Trophoblast cell (in vitro differentiated cells and primary cell): ENCODE measurements around the gene AHNAK2.
"Not testable (repeated sequence)": the region's sequence is repeated elsewhere in the genome, so short reads cannot be mapped to it uniquely, and the experiment has no call there.

ENCODE experiments used
- DNase-seq, 2 donors: peaks; one replicate each; pipeline ENCODE4 v3.0.0-alpha.2; 2016
- H2AFZ ChIP-seq: 2 replicates; pipeline ENCODE4 v1.6.1; 2013; ENCODE audit warnings: low read length, moderate library complexity, mild to moderate bottlenecking; ENCODE audit not compliant: insufficient read depth, poor library complexity
- H2AK5ac ChIP-seq: 2 replicates; pipeline ENCODE4 v1.6.1; 2013; ENCODE audit warnings: mild to moderate bottlenecking, low read length
- H2BK120ac ChIP-seq: 2 replicates; pipeline ENCODE4 v1.6.1; 2013; ENCODE audit warnings: low read length, mild to moderate bottlenecking, moderate library complexity; ENCODE audit not compliant: insufficient read depth, poor library complexity
- H2BK12ac ChIP-seq: 2 replicates; pipeline ENCODE4 v1.6.1; 2013; ENCODE audit warnings: mild to moderate bottlenecking, low read length, moderate library complexity
- H2BK5ac ChIP-seq: 2 replicates; pipeline ENCODE4 v1.6.1; 2013; ENCODE audit warnings: low read length, low read depth, moderate library complexity, mild to moderate bottlenecking; ENCODE audit not compliant: poor library complexity
- H3K14ac ChIP-seq: 2 replicates; pipeline ENCODE4 v1.6.1; 2013; ENCODE audit warnings: mild to moderate bottlenecking, low read length
- H3K18ac ChIP-seq: 2 replicates; pipeline ENCODE4 v1.6.1; 2013; ENCODE audit warnings: mild to moderate bottlenecking, low read length
- H3K23ac ChIP-seq: 2 replicates; pipeline ENCODE4 v1.6.1; 2013; ENCODE audit warnings: low read length
- H3K27ac ChIP-seq: 2 replicates; pipeline ENCODE4 v1.5.1; 2013; ENCODE audit warnings: low read depth, mild to moderate bottlenecking, inconsistent platforms, low read length, moderate library complexity
- H3K27me3 ChIP-seq: 2 replicates; pipeline ENCODE4 v1.6.1; 2013; ENCODE audit warnings: inconsistent platforms, mild to moderate bottlenecking, low read length, moderate library complexity; ENCODE audit not compliant: insufficient read depth
- H3K36me3 ChIP-seq, 2 experiments: 1 replicate in 1 of 2; 2 replicates in 1 of 2; pipeline ENCODE4 v1.6.1; 2013; ENCODE audit warnings: low read length in 2 of 2, mild to moderate bottlenecking in 2 of 2, moderate library complexity in 1 of 2; ENCODE audit not compliant: insufficient read depth in 2 of 2, control insufficient read depth in 1 of 2
- H3K4ac ChIP-seq: 2 replicates; pipeline ENCODE4 v1.6.1; 2013; ENCODE audit warnings: low read depth, mild to moderate bottlenecking, low read length, moderate library complexity
- H3K4me1 ChIP-seq, 2 experiments: 1 replicate in 1 of 2; 2 replicates in 1 of 2; pipeline ENCODE4 v1.6.1; 2013; ENCODE audit warnings: low read length in 2 of 2, mild to moderate bottlenecking in 2 of 2, moderate library complexity in 1 of 2; ENCODE audit not compliant: insufficient read depth in 2 of 2, control insufficient read depth in 1 of 2
- H3K4me2 ChIP-seq: 2 replicates; pipeline ENCODE4 v1.6.1; 2013; ENCODE audit warnings: inconsistent platforms, mild to moderate bottlenecking, low read length, moderate library complexity
- H3K4me3 ChIP-seq: 2 replicates; pipeline ENCODE4 v1.5.1; 2013; ENCODE audit warnings: mild to moderate bottlenecking, low read depth, low read length, inconsistent platforms
- H3K79me1 ChIP-seq: one replicate; pipeline ENCODE4 v1.6.1; 2013; ENCODE audit warnings: low read length
- H3K79me2 ChIP-seq: 2 replicates; pipeline ENCODE4 v1.6.1; 2013; ENCODE audit warnings: low read length, mild to moderate bottlenecking; ENCODE audit not compliant: control insufficient read depth, insufficient read depth, poor library complexity
- H3K9ac ChIP-seq: 2 replicates; pipeline ENCODE4 v1.6.1; 2013; ENCODE audit warnings: mild to moderate bottlenecking, low read length
- H3K9me3 ChIP-seq: 2 replicates; pipeline ENCODE4 v1.6.1; 2013; ENCODE audit warnings: low read depth, mild to moderate bottlenecking, control low read depth, inconsistent platforms, low read length; ENCODE audit not compliant: insufficient read depth
- H4K12ac ChIP-seq: 2 replicates; pipeline ENCODE4 v1.6.1; 2013; ENCODE audit warnings: low read depth, mild to moderate bottlenecking, low read length, moderate library complexity
- H4K8ac ChIP-seq: 2 replicates; pipeline ENCODE4 v1.6.1; 2013; ENCODE audit warnings: low read depth, mild to moderate bottlenecking, low read length, moderate library complexity
- H4K91ac ChIP-seq: one replicate; pipeline ENCODE4 v1.6.1; 2013; ENCODE audit warnings: low read depth, mild to moderate bottlenecking, low read length, moderate library complexity
- WGBS: extraction: QIAGEN DNeasy Blood & Tissue Kit; methylation state at CpG from one replicate; pipeline ENCODE4 v1.1.7; 2013; ENCODE audit warnings: missing lambda C conversion rate; ENCODE audit not compliant: insufficient read length, insufficient coverage; ENCODE audit errors: extremely low coverage; 5-methylcytosine and 5-hydroxymethylcytosine counted together

Gene AHNAK2

DNA sequence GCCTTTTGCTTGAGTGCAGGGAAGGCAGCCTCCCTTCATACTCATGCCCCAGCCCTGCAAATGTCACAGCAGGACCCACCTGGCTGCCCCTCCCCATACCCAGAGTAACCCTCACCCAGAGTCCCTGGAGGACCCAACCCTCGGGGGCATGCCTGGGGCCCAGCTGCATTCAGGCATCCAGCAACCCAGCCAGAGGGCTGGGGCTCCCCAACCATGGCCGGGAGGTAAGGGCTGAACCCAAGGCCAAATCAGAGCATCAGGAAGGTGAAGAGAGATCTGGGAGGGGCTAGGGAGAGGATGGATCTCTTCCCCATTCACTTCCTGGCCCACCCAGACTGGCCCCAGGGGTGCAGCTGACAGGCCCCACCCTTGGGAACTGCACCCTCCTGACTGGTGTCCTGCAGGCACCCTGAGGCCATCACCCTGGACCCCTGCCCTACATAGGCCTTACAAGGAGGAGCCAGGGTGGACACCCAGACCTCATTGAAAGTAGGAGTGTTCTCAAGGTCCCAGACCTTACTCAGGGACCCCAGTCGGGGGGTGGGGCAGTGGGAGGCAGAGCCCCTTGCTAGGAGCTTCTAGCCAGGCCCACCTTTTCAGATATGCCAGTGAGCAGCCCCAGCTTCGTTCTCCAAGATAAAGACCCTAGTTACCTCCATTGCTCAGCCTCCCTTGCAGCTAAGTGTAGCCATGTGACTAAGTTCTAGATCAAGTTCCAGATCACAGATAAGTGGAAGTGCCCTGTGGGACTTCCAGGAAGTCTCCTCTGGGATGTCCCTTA lies 54.3 kb downstream of the AHNAK2 start:
- H3K79me1 ChIP-seq: no peaks in the 10 kb centered on the region
- no peak overlapping the region for H3K9ac ChIP-seq
- no peak overlapping the region for H2AK5ac ChIP-seq
- H4K12ac ChIP-seq: no peak overlapping the region
- WGBS: no CpG with 5 or more reads among the region's 4 CpGs
- no peak overlapping the region for H3K4me2 ChIP-seq
- H3K27me3 ChIP-seq: no peaks in the 10 kb centered on the region
- H4K91ac ChIP-seq: no peak overlapping the region
- H3K23ac ChIP-seq: no peak overlapping the region
- H3K27ac ChIP-seq: no peak overlapping the region
- H3K79me2 ChIP-seq: no peaks in the 10 kb centered on the region
- H3K9me3 ChIP-seq: peaks cover 8% of the 10 kb centered on the region
- H3K4me3 ChIP-seq: no peak overlapping the region
- no peak for DNase-seq
- no peaks in the 10 kb centered on the region for H3K36me3 ChIP-seq
- H2BK12ac ChIP-seq: no peak overlapping the region
- H2BK120ac ChIP-seq: no peak overlapping the region
- H4K8ac ChIP-seq: no peak overlapping the region
- no peak overlapping the region for H2BK5ac ChIP-seq
- no peak overlapping the region for H3K4ac ChIP-seq
- peaks cover 0 to 2% of the 10 kb centered on the region in 2 experiments for H3K4me1 ChIP-seq
- no peak overlapping the region for H3K14ac ChIP-seq
- no peak overlapping the region for H2AFZ ChIP-seq
- no peak overlapping the region for H3K18ac ChIP-seq

DNA sequence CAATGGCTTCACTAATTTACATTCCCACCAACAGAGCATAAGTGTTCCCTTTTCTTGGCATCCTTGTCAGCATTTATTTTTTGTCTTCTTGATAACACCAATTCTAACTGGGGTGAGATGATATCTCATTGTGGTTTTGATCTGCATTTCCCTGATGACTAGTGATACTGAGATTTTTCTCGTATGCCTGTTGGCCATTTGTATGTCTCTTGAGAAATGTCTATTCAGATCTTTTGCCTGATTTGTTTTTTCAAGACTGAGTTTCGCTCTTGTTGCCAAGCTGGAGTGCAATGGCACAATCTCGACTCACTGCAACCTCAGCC lies 58.2 kb downstream of the AHNAK2 start:
- Histone ChIP-seq H3K4me2 (no peak overlapping the region), H2AFZ (no peak overlapping the region), H2BK12ac (no peak overlapping the region), H4K91ac (no peak overlapping the region), H4K12ac (no peak overlapping the region), H2BK120ac (no peak overlapping the region), H3K4ac (no peak overlapping the region), H3K4me3 (no peak overlapping the region), H3K27me3 (no peaks in the 10 kb centered on the region), H4K8ac (no peak overlapping the region), H3K79me2 (no peaks in the 10 kb centered on the region), H3K9ac (no peak overlapping the region), H3K79me1 (no peaks in the 10 kb centered on the region), H3K9me3 (peaks cover 6% of the 10 kb centered on the region), H3K27ac (no peak overlapping the region), H3K23ac (no peak overlapping the region), H3K14ac (no peak overlapping the region), H3K36me3 (no peaks in the 10 kb centered on the region), H2AK5ac (no peak overlapping the region), H2BK5ac (no peak overlapping the region), H3K18ac (no peak overlapping the region), H3K4me1 (peaks cover 0 to 2% of the 10 kb centered on the region in 2 experiments)
- no CpG with 5 or more reads among the region's 3 CpGs for WGBS
- no peak for DNase-seq

- not testable (repeated sequence) for H3K4ac ChIP-seq, DNase-seq, H3K4me1 ChIP-seq, H3K79me2 ChIP-seq, H3K27ac ChIP-seq, H3K18ac ChIP-seq, H3K9ac ChIP-seq, H3K23ac ChIP-seq, H3K14ac ChIP-seq, H3K36me3 ChIP-seq, H4K91ac ChIP-seq, H3K4me2 ChIP-seq, H4K12ac ChIP-seq, H3K4me3 ChIP-seq, H2AK5ac ChIP-seq, H3K9me3 ChIP-seq, H2AFZ ChIP-seq, H4K8ac ChIP-seq, H2BK12ac ChIP-seq, H3K27me3 ChIP-seq, H3K79me1 ChIP-seq, H2BK5ac ChIP-seq, H2BK120ac ChIP-seq
- no CpG with 5 or more reads among the region's 12 CpGs for WGBS
Measured at GRCh38 chr14:104919152-104919992, 58.8 kb downstream of the AHNAK2 start.

DNA sequence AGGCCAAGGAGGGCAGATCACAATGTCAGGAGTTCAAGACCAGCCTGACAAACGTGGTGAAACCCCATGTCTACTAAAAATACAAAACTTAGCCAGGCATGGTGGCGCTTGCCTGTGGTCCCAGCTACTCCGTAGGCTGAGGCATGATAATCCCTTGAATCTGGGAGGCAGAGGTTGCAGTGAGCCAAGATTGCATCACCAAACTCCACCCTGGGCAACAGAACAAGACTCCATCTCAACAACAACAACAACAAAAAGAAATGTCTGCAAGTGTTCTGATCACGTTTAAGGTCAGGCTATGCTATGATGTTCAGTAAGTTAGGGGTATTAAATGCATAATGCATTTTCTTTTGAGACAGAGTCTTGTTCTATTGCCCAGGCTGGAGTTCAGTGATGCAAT lies 60.2 kb downstream of the AHNAK2 start:
- H4K12ac ChIP-seq: no peak overlapping the region
- H3K18ac ChIP-seq: no peak overlapping the region
- H2AK5ac ChIP-seq: no peak overlapping the region
- no peak overlapping the region for H3K27ac ChIP-seq
- no peak for DNase-seq
- no peaks in the 10 kb centered on the region for H3K79me2 ChIP-seq
- H3K79me1 ChIP-seq: no peaks in the 10 kb centered on the region
- no CpG with 5 or more reads among the region's 4 CpGs for WGBS
- H4K8ac ChIP-seq: no peak overlapping the region
- H3K4me1 ChIP-seq: peaks cover 0 to 2% of the 10 kb centered on the region in 2 experiments
- no peaks in the 10 kb centered on the region for H3K9me3 ChIP-seq
- H3K4me2 ChIP-seq: no peak overlapping the region
- no peak overlapping the region for H4K91ac ChIP-seq
- H2BK5ac ChIP-seq: no peak overlapping the region
- H3K23ac ChIP-seq: no peak overlapping the region
- no peak overlapping the region for H3K4me3 ChIP-seq
- H2BK12ac ChIP-seq: no peak overlapping the region
- H2BK120ac ChIP-seq: no peak overlapping the region
- no peak overlapping the region for H3K4ac ChIP-seq
- no peak overlapping the region for H3K9ac ChIP-seq
- no peak overlapping the region for H2AFZ ChIP-seq
- H3K36me3 ChIP-seq: no peaks in the 10 kb centered on the region
- no peak overlapping the region for H3K14ac ChIP-seq
- H3K27me3 ChIP-seq: no peaks in the 10 kb centered on the region
